H9 (cell line): ENCODE results near the gene KCNMB4. TPM values are rescaled to one million over a fixed set of nuclear protein-coding genes. Genes with fewer than 3 reads are reported as not detected.
A peak's percentile ranks its signal among the peaks of the same experiment; 100 is the strongest.

Source experiments
- DNase-seq: peaks from one replicate; pipeline ENCODE4 v3.0.0-alpha.2; 2017
- H2AFZ ChIP-seq: one replicate; pipeline ENCODE4 v1.6.1; 2013; ENCODE audit warnings: mild to moderate bottlenecking, low read length, control low read depth, moderate library complexity
- H2AK5ac ChIP-seq: 2 replicates; pipeline ENCODE4 v1.6.1; 2013; ENCODE audit warnings: low read length, control low read depth, mixed read lengths; ENCODE audit not compliant: insufficient read length
- H2BK120ac ChIP-seq: one replicate; pipeline ENCODE4 v1.6.1; 2013; ENCODE audit warnings: low read depth, mild to moderate bottlenecking, low read length, control low read depth, inconsistent platforms; ENCODE audit not compliant: poor library complexity, severe bottlenecking
- H2BK12ac ChIP-seq: 2 replicates; pipeline ENCODE4 v1.6.1; 2013; ENCODE audit warnings: low read length, control low read depth, mixed read lengths, low read depth; ENCODE audit not compliant: insufficient read length
- H2BK15ac ChIP-seq: 2 replicates; pipeline ENCODE4 v1.6.1; 2013; ENCODE audit warnings: low read depth, low read length, control low read depth
- H2BK20ac ChIP-seq: one replicate; pipeline ENCODE4 v1.6.1; 2013; ENCODE audit warnings: low read depth, mild to moderate bottlenecking, low read length, control low read depth, inconsistent platforms; ENCODE audit not compliant: poor library complexity, severe bottlenecking
- H2BK5ac ChIP-seq: 2 replicates; pipeline ENCODE4 v1.6.1; 2013; ENCODE audit warnings: low read length, control low read depth, mixed read lengths; ENCODE audit not compliant: insufficient read length
- H3K14ac ChIP-seq: 2 replicates; pipeline ENCODE4 v1.6.1; 2013; ENCODE audit warnings: low read length, control low read depth; ENCODE audit not compliant: insufficient read depth
- H3K18ac ChIP-seq: 2 replicates; pipeline ENCODE4 v1.6.1; 2013; ENCODE audit warnings: low read depth, mild to moderate bottlenecking, mixed read lengths, low read length, control low read depth; ENCODE audit not compliant: insufficient read length
- H3K23ac ChIP-seq: 2 replicates; pipeline ENCODE4 v1.6.1; 2013; ENCODE audit warnings: low read length, control low read depth, mixed read lengths, low read depth; ENCODE audit not compliant: insufficient read length
- H3K23me2 ChIP-seq: 2 replicates; pipeline ENCODE4 v1.6.1; 2013; ENCODE audit warnings: low read depth, mild to moderate bottlenecking, mixed read lengths, low read length, control low read depth; ENCODE audit not compliant: insufficient read length, poor library complexity, severe bottlenecking
- H3K27ac ChIP-seq: 2 replicates; pipeline ENCODE4 v1.5.1; 2013; ENCODE audit warnings: low read length, control low read depth, mixed read lengths, low read depth; ENCODE audit not compliant: insufficient read length
- H3K27me3 ChIP-seq: 2 replicates; pipeline ENCODE4 v1.6.1; 2013; ENCODE audit warnings: low read length, control low read depth, inconsistent platforms; ENCODE audit not compliant: insufficient read depth
- H3K4ac ChIP-seq: 2 replicates; pipeline ENCODE4 v1.6.1; 2013; ENCODE audit warnings: low read depth, mild to moderate bottlenecking, control low read depth, inconsistent platforms, low read length, moderate library complexity
- H3K4me1 ChIP-seq: 2 replicates; pipeline ENCODE4 v1.6.1; 2013; ENCODE audit warnings: low read length, control low read depth, inconsistent platforms; ENCODE audit not compliant: insufficient read depth
- H3K4me2 ChIP-seq: 2 replicates; pipeline ENCODE4 v1.6.1; 2013; ENCODE audit warnings: low read length, control low read depth, mixed read lengths; ENCODE audit not compliant: insufficient read length, insufficient read depth
- H3K56ac ChIP-seq: 2 replicates; pipeline ENCODE4 v1.6.1; 2013; ENCODE audit warnings: low read depth, mild to moderate bottlenecking, mixed read lengths, low read length, control low read depth; ENCODE audit not compliant: insufficient read length
- H3K79me1 ChIP-seq: 2 replicates; pipeline ENCODE4 v1.6.1; 2013; ENCODE audit warnings: low read depth, mild to moderate bottlenecking, moderate library complexity, low read length, control low read depth, inconsistent platforms; ENCODE audit not compliant: insufficient read depth, poor library complexity, severe bottlenecking
- H3K79me2 ChIP-seq: 2 replicates; pipeline ENCODE4 v1.6.1; 2013; ENCODE audit warnings: low read length, control low read depth, inconsistent platforms; ENCODE audit not compliant: insufficient read depth
- H3K9ac ChIP-seq: 2 replicates; pipeline ENCODE4 v1.6.1; 2013; ENCODE audit warnings: low read length, control low read depth, mixed read lengths; ENCODE audit not compliant: insufficient read length; ENCODE audit errors: extremely low read depth
- H3K9me3 ChIP-seq: one replicate; pipeline ENCODE4 v1.6.1; 2013; ENCODE audit warnings: low read depth, low read length, inconsistent platforms; ENCODE audit not compliant: control insufficient read depth
- H3T11ph ChIP-seq: one replicate; pipeline ENCODE4 v1.6.1; 2013; ENCODE audit warnings: mild to moderate bottlenecking, low read length, control low read depth, inconsistent platforms
- H4K20me1 ChIP-seq: one replicate; pipeline ENCODE4 v1.6.1; 2013; ENCODE audit not compliant: control insufficient read depth, insufficient read length, insufficient read depth
- H4K5ac ChIP-seq: 2 replicates; pipeline ENCODE4 v1.6.1; 2013; ENCODE audit warnings: low read depth, mild to moderate bottlenecking, mixed read lengths, low read length, control low read depth; ENCODE audit not compliant: insufficient read length
- H4K8ac ChIP-seq: replicated peaks from 2 replicates; pipeline ENCODE4 v1.6.1; 2013; ENCODE audit warnings: low read length, control low read depth, mixed read lengths, low read depth; ENCODE audit not compliant: insufficient read length
- H4K91ac ChIP-seq: 2 replicates; pipeline ENCODE4 v1.6.1; 2013; ENCODE audit warnings: low read depth, mild to moderate bottlenecking, moderate library complexity, mixed read lengths, low read length, control low read depth; ENCODE audit not compliant: insufficient read length
- H3K27ac Mint-ChIP-seq, 3 experiments: 2 replicates in 2 of 3; 3 replicates in 1 of 3; pipeline ENCODE4 v1.8.0; 2020 to 2021; ENCODE audit warnings: mixed read lengths in 3 of 3, mild to moderate bottlenecking in 1 of 3, moderate library complexity in 1 of 3
- H3K27me3 Mint-ChIP-seq: 2 replicates; pipeline ENCODE4 v1.8.0; 2021; ENCODE audit warnings: low read depth, mild to moderate bottlenecking, moderate library complexity, mixed read lengths
- H3K36me3 Mint-ChIP-seq, 3 experiments: 2 replicates in 2 of 3; 3 replicates in 1 of 3; pipeline ENCODE4 v1.8.0; 2020 to 2021; ENCODE audit warnings: low read depth in 3 of 3, mixed read lengths in 3 of 3; ENCODE audit not compliant: insufficient read depth in 1 of 3
- H3K4me1 Mint-ChIP-seq, 2 experiments: 2 replicates each; pipeline ENCODE4 v1.8.0; 2020; ENCODE audit warnings: mixed read lengths in 2 of 2
- H3K4me3 Mint-ChIP-seq, 2 experiments: 2 replicates in 1 of 2; 3 replicates in 1 of 2; pipeline ENCODE4 v1.8.0; 2020 to 2021; ENCODE audit warnings: mild to moderate bottlenecking in 2 of 2, mixed read lengths in 2 of 2, moderate library complexity in 1 of 2
- H3K9me3 Mint-ChIP-seq, 2 experiments: 2 replicates in 1 of 2; 3 replicates in 1 of 2; pipeline ENCODE4 v1.8.0; 2020; ENCODE audit warnings: mild to moderate bottlenecking in 2 of 2, mixed read lengths in 2 of 2, moderate library complexity in 1 of 2
- CTCF ChIP-seq: fragments of 200-600 bp; sonication (generic); conservative IDR thresholded peaks from 3 replicates; pipeline ENCODE4 v1.8.0; 2021; ENCODE audit warnings: antibody characterized with exemption, mild to moderate bottlenecking
- WGBS: extraction: QIAGEN DNeasy Blood & Tissue Kit; methylation state at CpG from one replicate; pipeline ENCODE4 v1.1.7; 2013; ENCODE audit warnings: missing lambda C conversion rate, low lambda C conversion rate, mixed read lengths; ENCODE audit not compliant: insufficient read length; ENCODE audit errors: extremely low coverage; 5-methylcytosine and 5-hydroxymethylcytosine counted together
- total RNA-seq: library from RNA; stranded (reverse); gene quantifications from 2 replicates; pipeline ENCODE4 v1.2.1, GENCODE V29; 2021

KCNMB4 gene
- total RNA-seq, 1 experiment from 2014 or later = 16.2 TPM

- H2BK15ac ChIP-seq = no peak overlapping the region
- H3K27ac Mint-ChIP-seq = no peak overlapping the region
Measured at GRCh38 chr12:70365398-70365647, 767 bp upstream of the KCNMB4 start.

More at GRCh38 chr12:70365398-70365647, 767 bp upstream of the KCNMB4 start:
- Mint-ChIP-seq H3K4me3 (peak overlapping the region; percentile 80 to 91), H3K27me3 (peaks cover 6% of the 10 kb centered on the region), H3K4me1 (peaks cover 21 to 32% of the 10 kb centered on the region in 2 experiments), H3K9me3 (peaks cover 0 to 2% of the 10 kb centered on the region in 2 experiments; a peak in 1 of 5 replicates), H3K36me3 (peaks cover 0 to 4% (median 3%) of the 10 kb centered on the region in 3 experiments; a peak in 4 of 7 replicates)
- Histone ChIP-seq H4K91ac (no peak overlapping the region), H3K9ac (peak overlapping the region; percentile 20), H3K4me1 (no peaks in the 10 kb centered on the region), H3K79me2 (no peaks in the 10 kb centered on the region; the same call in 1 of the 2 replicates), H3K4ac (no peak overlapping the region), H3K4me2 (peak overlapping the region; percentile 55), H3K23me2 (peaks cover 21% of the 10 kb centered on the region), H3K18ac (no peak overlapping the region), H3K14ac (no peak overlapping the region), H2BK12ac (no peak overlapping the region), H3T11ph (no peak overlapping the region), H3K9me3 (no peaks in the 10 kb centered on the region), H2BK5ac (no peak overlapping the region), H3K23ac (no peak overlapping the region), H2AK5ac (no peak overlapping the region), H3K27ac (no peak overlapping the region), H2BK20ac (no peak overlapping the region), H4K20me1 (no peaks in the 10 kb centered on the region), H2BK120ac (no peak overlapping the region), H3K27me3 (no peaks in the 10 kb centered on the region), H4K5ac (no peak overlapping the region), H3K79me1 (no peaks in the 10 kb centered on the region), H4K8ac (no peak overlapping the region), H3K56ac (no peak overlapping the region), H2AFZ (no peak overlapping the region)
- WGBS = no CpG with 5 or more reads among the region's 6 CpGs
- peak; percentile 58 for DNase-seq
- no peak for TF ChIP-seq CTCF
